Measurements from ENCODE around the gene GOLGA6A. TPM values are rescaled to one million over a fixed set of nuclear protein-coding genes. Genes with fewer than 3 reads are reported as not detected.
"Not testable (repeated sequence)": the region's sequence is repeated elsewhere in the genome, so short reads cannot be mapped to it uniquely, and the experiment has no call there.

GOLGA6A gene
- total RNA-seq, 1 donor from 2014 or later, result not detected

- H3K27ac Mint-ChIP-seq; H3K36me3 Mint-ChIP-seq (ENCODE audit: low read depth); H3K4me3 Mint-ChIP-seq; H3K27me3 Mint-ChIP-seq; DNase-seq; H3K4me1 Mint-ChIP-seq; H3K9me3 Mint-ChIP-seq; intact Hi-C loops (cut with micrococcal nuclease): not testable (repeated sequence)
Observed at GRCh38 chr15:74071645-74072044, 10.7 kb downstream of the GOLGA6A start.

- intact Hi-C loops (cut with micrococcal nuclease); H3K36me3 Mint-ChIP-seq (ENCODE audit: low read depth); H3K4me3 Mint-ChIP-seq; H3K9me3 Mint-ChIP-seq; H3K27ac Mint-ChIP-seq; H3K27me3 Mint-ChIP-seq; H3K4me1 Mint-ChIP-seq: not testable (repeated sequence)
- peak; percentile 87 for DNase-seq
Observed at GRCh38 chr15:74065684-74066411, 16.5 kb downstream of the GOLGA6A start.

DNA sequence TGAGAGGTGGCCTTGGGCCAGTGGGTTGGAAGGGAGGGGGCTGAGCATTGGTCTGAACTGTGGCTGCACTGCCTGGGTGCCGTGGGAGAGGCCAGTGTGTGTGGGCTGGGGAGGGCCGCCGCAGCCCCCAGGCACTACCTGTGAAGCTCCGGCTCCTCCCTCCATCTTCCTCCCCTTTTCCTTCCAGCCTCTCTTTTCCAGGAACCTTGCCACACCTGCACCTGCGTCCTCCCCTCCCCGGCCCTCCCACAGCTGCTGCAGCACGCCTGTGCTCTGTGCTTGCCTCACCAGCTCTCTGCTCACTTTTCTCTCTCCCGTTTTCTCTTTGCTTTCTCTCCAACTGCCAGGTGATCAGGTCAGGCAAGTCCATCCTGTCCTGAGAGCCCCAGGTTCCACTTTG is 17.5 kb downstream of the GOLGA6A start:
- H3K9me3 Mint-ChIP-seq; DNase-seq; H3K27ac Mint-ChIP-seq; H3K4me3 Mint-ChIP-seq; H3K27me3 Mint-ChIP-seq; H3K36me3 Mint-ChIP-seq (ENCODE audit: low read depth); H3K4me1 Mint-ChIP-seq; intact Hi-C loops (cut with micrococcal nuclease): not testable (repeated sequence)

- H3K9me3 Mint-ChIP-seq; H3K27me3 Mint-ChIP-seq; H3K4me3 Mint-ChIP-seq; H3K27ac Mint-ChIP-seq; H3K36me3 Mint-ChIP-seq (ENCODE audit: low read depth); DNase-seq; intact Hi-C loops (cut with micrococcal nuclease): not testable (repeated sequence)
- peaks cover 11% of the 10 kb centered on the region for H3K4me1 Mint-ChIP-seq
Observed at GRCh38 chr15:74064183-74064582, 18.2 kb downstream of the GOLGA6A start.

DNA sequence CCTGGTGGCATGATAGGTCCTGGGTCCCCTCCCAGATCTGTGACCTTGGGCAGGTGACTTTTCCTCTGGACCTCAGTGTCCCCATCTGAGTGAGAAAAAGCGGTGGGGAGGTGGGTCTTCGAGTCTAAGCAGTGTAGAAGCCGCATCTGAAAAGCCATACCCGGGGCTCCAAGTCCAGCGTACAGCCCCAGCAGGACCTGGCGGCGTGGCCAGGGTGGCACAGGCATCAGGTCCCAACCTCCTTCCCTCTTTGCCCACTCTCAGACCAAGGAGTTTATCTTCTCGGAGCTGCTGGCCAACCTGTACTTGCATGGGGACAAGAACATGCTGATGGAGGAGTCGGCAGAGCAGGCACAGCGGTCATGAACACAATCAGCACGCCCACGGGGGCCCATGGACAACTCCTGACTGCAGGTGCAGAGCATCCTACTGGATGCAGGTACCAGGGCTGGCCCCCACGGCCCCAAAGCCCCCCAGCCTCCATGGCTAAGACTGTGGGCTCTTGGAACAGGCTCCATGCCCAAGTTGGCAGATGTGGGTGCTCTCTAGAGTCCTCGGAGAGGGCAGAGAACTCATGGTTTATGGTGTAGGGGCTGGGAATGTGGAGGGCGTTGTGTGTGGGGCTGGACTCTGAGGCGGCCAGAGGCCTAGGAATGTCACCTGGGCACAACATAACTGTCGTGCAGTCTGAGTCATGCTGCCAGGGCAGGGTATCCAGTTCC is 18.8 kb downstream of the GOLGA6A start:
- H3K9me3 Mint-ChIP-seq; H3K27me3 Mint-ChIP-seq; intact Hi-C loops (cut with micrococcal nuclease); H3K36me3 Mint-ChIP-seq (ENCODE audit: low read depth); H3K4me3 Mint-ChIP-seq; DNase-seq; H3K27ac Mint-ChIP-seq: not testable (repeated sequence)
- peaks cover 11% of the 10 kb centered on the region for H3K4me1 Mint-ChIP-seq

- no peaks in the 10 kb centered on the region for H3K36me3 Mint-ChIP-seq (ENCODE audit: low read depth)
- H3K4me3 Mint-ChIP-seq, result no peak overlapping the region
- no peaks in the 10 kb centered on the region for H3K9me3 Mint-ChIP-seq
- peaks cover 2% of the 10 kb centered on the region for H3K27me3 Mint-ChIP-seq
- peaks cover 11% of the 10 kb centered on the region for H3K4me1 Mint-ChIP-seq
- H3K27ac Mint-ChIP-seq, result no peak overlapping the region
- intact Hi-C loops (cut with micrococcal nuclease), result no loop called here
- no peak for DNase-seq
Observed at GRCh38 chr15:74062671-74063070, 19.7 kb downstream of the GOLGA6A start.

DNA sequence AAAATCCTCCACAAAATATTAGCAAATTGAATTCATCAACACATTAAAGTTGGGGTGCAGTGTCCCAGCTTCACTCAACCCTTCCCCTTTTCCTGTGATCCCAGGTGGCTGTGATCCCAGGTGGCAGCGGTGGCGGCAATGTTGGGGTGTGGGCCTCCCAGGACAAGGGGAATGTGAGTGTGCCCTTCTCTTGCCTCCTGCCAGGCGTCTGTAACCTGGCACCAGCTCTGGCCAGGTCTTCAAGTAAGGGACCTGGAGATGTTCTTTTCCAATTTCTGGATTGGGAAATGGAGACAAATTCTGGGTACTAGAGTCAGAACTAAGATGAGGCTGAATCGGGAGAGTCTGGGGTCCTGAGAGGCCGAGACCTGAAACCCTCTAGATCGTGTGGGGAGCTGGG is 20.1 kb downstream of the GOLGA6A start:
- Mint-ChIP-seq H3K9me3 (no peaks in the 10 kb centered on the region), H3K4me1 (peaks cover 11% of the 10 kb centered on the region), H3K27ac (no peak overlapping the region), H3K4me3 (no peak overlapping the region), H3K36me3 (ENCODE audit: low read depth) (peaks cover under 1% of the 10 kb centered on the region), H3K27me3 (peaks cover 2% of the 10 kb centered on the region)
- no peak for DNase-seq
- intact Hi-C loops (cut with micrococcal nuclease), result no loop called here

GRCh38 chr15:74060251-74060650 is 22.1 kb downstream of the GOLGA6A start:
- no peaks in the 10 kb centered on the region for H3K9me3 Mint-ChIP-seq
- peaks cover 2% of the 10 kb centered on the region for H3K27me3 Mint-ChIP-seq
- DNase-seq, result no peak
- intact Hi-C loops (cut with micrococcal nuclease), result no loop called here
- no peak overlapping the region for H3K27ac Mint-ChIP-seq
- peaks cover 11% of the 10 kb centered on the region for H3K4me1 Mint-ChIP-seq
- no peak overlapping the region for H3K4me3 Mint-ChIP-seq
- peaks cover 2% of the 10 kb centered on the region for H3K36me3 Mint-ChIP-seq (ENCODE audit: low read depth)

GRCh38 chr15:74059050-74059833 is 23.1 kb downstream of the GOLGA6A start:
- intact Hi-C loops (cut with micrococcal nuclease); H3K9me3 Mint-ChIP-seq; DNase-seq; H3K4me3 Mint-ChIP-seq; H3K27me3 Mint-ChIP-seq; H3K36me3 Mint-ChIP-seq (ENCODE audit: low read depth): not testable (repeated sequence)
- peak overlapping the region; percentile 39 for H3K27ac Mint-ChIP-seq
- peaks cover 13% of the 10 kb centered on the region for H3K4me1 Mint-ChIP-seq

DNA sequence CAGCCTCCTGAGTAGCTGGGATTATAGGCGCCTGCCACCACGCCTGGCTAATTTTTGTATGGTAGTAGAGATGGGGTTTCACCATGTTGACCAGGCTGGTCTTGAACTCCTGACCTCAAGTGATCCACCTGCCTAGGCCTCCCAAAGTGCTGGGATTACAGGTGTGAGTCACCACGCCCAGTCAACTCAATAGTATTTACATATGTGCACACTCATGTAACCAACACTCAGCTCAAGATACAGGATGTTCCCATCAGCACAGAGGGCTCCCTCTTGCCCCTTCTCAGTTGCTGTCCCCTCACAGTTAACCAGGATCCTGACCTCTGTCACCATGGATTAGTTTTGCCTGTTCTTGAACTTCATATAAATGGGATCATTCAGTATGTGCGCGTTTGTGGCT is 26.0 kb downstream of the GOLGA6A start:
- H3K27ac Mint-ChIP-seq; H3K9me3 Mint-ChIP-seq; intact Hi-C loops (cut with micrococcal nuclease); H3K4me3 Mint-ChIP-seq; DNase-seq; H3K27me3 Mint-ChIP-seq; H3K36me3 Mint-ChIP-seq (ENCODE audit: low read depth): not testable (repeated sequence)
- peaks cover 16% of the 10 kb centered on the region for H3K4me1 Mint-ChIP-seq

- no peaks in the 10 kb centered on the region for H3K27me3 Mint-ChIP-seq
- intact Hi-C loops (cut with micrococcal nuclease), result no loop called here
- H3K4me3 Mint-ChIP-seq, result no peak overlapping the region
- no peak for DNase-seq
- H3K27ac Mint-ChIP-seq, result no peak overlapping the region
- peaks cover 2% of the 10 kb centered on the region for H3K36me3 Mint-ChIP-seq (ENCODE audit: low read depth)
- no peaks in the 10 kb centered on the region for H3K9me3 Mint-ChIP-seq
- H3K4me1 Mint-ChIP-seq, result peaks cover 14% of the 10 kb centered on the region
Observed at GRCh38 chr15:74055804-74056203, 26.5 kb downstream of the GOLGA6A start.

- intact Hi-C loops (cut with micrococcal nuclease), result no loop called here
- peak; percentile 90 for DNase-seq
- H3K4me3 Mint-ChIP-seq, result peak overlapping the region; percentile 23
Observed at GRCh38 chr15:74053941-74054529, 28.3 kb downstream of the GOLGA6A start.

GRCh38 chr15:74053517-74053916 is 28.8 kb downstream of the GOLGA6A start:
- no peak overlapping the region for H3K4me3 Mint-ChIP-seq
- peaks cover 2% of the 10 kb centered on the region for H3K36me3 Mint-ChIP-seq (ENCODE audit: low read depth)
- no peaks in the 10 kb centered on the region for H3K9me3 Mint-ChIP-seq
- H3K27me3 Mint-ChIP-seq, result no peaks in the 10 kb centered on the region
- no peak overlapping the region for H3K27ac Mint-ChIP-seq
- no peak for DNase-seq
- intact Hi-C loops (cut with micrococcal nuclease), result no loop called here
- peaks cover 4% of the 10 kb centered on the region for H3K4me1 Mint-ChIP-seq

More at GRCh38 chr15:74053941-74054529, 28.3 kb downstream of the GOLGA6A start:
- no peaks in the 10 kb centered on the region for H3K27me3 Mint-ChIP-seq
- no peaks in the 10 kb centered on the region for H3K9me3 Mint-ChIP-seq
- peaks cover 4% of the 10 kb centered on the region for H3K4me1 Mint-ChIP-seq
- peaks cover 2% of the 10 kb centered on the region for H3K36me3 Mint-ChIP-seq (ENCODE audit: low read depth)
- no peak overlapping the region for H3K27ac Mint-ChIP-seq
